HG03378 (cell line): ENCODE results near the gene STUB1.
"Not testable (repeated sequence)": the region's sequence is repeated elsewhere in the genome, so short reads cannot be mapped to it uniquely, and the experiment has no call there.

ENCODE experiments used
- ATAC-seq: cut with Tn5 transposase; IDR thresholded peaks from one replicate; pipeline ENCODE4 v1.9.1; 2021; ENCODE audit warnings: mild to moderate bottlenecking, moderate library complexity; ENCODE audit not compliant: unreplicated experiment

STUB1 gene

DNA sequence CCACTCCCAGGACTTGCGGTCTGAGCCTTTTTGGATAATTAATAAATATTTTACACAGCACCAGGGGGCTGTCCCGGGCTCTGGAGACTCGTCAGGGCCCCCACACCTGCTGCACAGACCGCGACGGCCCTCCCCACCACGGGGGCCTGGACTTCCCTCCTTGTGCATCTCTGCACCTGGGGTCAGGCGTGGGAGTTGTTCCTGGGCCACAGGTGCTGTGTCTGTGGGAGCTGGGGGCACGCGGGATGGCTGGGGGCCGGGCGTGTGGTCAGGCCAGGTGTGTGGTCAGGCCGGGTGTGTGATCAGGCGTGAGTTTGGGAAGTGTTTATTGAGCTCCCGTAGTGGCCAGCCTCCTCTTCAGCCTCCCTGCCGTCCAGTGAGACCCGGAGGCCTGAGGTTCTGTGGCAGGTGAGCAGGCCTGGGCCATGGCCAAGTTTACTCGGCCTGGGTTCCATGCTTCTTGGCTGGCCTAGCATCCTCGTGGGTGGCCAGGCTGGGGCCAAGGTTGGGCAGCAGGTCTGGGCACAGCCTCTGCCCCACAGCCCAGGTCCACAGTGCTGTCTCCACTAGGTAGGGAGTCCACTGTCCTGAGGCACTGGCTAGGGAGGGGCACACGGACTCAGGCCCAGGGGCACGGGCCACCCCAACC is 1.9 kb upstream of the STUB1 start:
- ATAC-seq: no peak

DNA sequence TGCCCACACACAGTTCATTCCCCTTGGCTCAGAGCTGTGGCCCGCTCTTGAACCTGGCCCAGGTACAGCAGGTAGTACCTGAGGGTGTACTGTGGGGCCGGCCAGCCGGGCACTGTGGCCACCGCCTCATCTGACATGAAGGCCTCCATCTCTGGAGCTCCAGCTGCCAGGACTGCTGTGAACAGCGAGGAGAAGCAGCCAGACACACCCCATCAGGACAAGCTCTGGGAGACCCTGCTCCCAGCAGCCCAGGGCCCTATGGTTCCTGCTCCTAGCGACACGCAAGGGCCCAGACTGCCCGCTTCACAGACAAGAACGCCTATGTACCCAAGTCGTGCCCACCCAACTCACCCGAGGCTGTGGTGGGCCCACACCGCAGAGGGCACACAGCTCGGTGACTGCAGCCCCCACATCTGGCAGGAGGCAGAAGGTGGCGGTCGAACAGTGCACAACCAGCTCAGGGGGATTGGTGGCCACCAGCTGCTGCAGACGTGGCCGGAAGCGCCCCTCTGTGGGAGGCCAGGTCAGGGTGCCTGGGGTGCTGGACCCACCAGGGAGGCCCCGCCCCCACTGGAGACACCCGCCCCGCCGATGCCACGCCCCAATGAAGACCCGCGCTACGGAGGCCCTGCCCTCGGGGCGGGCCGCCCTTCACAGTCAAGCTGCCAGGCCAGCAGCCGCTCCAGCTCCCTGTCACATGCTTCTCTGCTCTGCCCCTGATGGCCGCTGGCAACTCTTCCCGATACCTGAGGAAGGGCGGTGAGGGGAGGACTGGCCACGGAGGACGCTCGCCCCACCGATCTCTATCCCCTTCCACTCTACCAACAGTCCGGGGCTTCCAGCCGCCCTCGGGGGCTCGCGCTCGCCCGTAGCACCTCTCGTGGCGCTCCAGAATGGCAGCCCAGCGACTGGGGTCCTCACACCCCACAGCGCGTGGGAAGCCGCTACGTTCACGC is 1.1 kb upstream of the STUB1 start:
- no peak for ATAC-seq

DNA sequence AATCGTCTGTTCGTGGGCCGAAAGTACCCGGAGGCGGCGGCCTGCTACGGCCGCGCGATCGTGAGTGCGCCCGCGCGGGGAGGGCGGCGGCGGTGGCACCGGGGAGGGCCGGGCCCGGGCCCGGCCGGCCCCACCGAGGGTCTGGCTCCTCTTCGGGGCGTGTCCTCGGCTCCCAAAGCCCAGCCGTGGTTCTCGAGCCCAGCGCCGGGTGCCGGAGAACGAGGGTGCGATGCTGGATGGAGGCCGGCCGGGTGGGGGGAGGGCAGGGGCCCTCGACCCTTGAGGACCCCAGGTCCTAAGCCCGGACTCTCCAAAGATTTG is 375 bp downstream of the STUB1 start:
- ATAC-seq: no peak

DNA sequence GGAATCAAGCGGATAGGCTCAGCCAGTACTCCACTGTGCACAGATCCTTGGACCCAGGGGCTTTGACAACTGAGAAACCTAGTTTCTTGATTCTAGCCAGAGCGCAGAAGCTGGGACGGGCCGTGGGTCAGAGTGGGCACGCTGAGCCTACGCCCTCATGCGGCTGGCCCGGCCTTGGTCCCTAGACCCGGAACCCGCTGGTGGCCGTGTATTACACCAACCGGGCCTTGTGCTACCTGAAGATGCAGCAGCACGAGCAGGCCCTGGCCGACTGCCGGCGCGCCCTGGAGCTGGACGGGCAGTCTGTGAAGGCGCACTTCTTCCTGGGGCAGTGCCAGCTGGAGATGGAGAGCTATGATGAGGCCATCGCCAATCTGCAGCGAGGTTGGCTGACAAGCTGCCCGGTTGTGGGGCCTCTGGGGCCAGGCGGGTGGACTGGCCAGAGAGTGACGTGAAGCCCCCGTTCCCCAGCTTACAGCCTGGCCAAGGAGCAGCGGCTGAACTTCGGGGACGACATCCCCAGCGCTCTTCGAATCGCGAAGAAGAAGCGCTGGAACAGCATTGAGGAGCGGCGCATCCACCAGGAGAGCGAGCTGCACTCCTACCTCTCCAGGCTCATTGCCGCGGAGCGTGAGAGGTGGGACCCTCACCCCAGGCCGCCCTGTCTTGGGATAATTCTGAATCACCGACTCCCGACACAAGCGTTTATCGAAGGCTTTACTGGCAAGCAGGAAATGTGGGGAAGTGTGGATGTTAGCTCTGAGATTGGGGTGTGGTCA is 946 bp downstream of the STUB1 start:
- no peak for ATAC-seq

DNA sequence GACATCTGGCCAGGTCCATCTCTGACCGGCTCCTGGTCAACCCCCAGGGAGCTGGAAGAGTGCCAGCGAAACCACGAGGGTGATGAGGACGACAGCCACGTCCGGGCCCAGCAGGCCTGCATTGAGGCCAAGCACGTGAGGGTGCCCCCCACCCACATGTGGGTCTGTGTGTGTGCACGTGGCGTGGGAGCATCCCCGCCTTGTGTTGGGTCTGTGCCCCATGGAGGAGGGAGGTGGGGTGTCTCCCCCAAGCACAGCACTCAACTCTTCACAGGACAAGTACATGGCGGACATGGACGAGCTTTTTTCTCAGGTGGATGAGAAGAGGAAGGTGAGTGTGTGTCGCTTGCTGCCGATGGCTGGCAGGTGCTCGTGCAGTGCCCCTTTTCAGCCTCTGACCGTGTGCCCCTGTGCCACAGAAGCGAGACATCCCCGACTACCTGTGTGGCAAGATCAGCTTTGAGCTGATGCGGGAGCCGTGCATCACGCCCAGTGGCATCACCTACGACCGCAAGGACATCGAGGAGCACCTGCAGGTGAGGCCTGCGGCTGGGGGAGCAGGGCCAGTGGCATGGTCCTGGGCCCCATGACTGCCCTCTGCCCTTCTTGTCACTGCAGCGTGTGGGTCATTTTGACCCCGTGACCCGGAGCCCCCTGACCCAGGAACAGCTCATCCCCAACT is 1.7 kb downstream of the STUB1 start:
- ATAC-seq: no peak

DNA sequence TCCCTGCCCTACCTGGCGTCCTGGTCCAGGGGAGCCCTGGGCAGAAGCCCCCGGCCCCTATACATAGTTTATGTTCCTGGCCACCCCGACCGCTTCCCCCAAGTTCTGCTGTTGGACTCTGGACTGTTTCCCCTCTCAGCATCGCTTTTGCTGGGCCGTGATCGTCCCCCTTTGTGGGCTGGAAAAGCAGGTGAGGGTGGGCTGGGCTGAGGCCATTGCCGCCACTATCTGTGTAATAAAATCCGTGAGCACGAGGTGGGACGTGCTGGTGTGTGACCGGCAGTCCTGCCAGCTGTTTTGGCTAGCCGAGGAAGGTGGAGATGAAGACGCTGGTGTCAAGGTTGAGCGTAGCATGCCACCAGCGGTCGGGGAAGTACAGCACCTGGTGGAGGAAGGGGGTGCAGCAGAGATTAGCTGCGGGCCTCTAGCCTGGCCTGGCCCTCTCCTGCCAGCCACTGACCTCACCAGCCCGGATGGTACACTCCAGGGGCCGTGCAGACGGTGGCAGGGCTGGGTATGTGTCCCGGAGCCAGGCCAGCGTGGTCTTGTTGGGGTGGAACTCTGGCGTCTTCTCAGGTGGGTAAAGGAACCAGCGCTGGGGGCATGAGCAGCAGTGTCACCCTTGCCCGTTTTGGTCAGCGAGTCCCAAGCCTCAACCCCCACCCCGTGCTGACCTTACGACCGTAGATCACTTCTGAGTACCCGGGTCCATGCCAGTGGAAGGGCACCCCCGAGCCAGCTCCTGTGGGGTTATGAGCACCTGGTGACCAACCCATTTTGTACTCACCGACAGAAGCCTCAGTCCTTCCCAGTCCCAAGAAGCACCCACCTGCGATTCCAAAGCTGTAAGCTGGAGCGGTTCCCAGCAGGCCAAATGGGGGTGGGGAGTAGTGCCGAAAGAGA is 2.5 kb downstream of the STUB1 start:
- no peak for ATAC-seq

DNA sequence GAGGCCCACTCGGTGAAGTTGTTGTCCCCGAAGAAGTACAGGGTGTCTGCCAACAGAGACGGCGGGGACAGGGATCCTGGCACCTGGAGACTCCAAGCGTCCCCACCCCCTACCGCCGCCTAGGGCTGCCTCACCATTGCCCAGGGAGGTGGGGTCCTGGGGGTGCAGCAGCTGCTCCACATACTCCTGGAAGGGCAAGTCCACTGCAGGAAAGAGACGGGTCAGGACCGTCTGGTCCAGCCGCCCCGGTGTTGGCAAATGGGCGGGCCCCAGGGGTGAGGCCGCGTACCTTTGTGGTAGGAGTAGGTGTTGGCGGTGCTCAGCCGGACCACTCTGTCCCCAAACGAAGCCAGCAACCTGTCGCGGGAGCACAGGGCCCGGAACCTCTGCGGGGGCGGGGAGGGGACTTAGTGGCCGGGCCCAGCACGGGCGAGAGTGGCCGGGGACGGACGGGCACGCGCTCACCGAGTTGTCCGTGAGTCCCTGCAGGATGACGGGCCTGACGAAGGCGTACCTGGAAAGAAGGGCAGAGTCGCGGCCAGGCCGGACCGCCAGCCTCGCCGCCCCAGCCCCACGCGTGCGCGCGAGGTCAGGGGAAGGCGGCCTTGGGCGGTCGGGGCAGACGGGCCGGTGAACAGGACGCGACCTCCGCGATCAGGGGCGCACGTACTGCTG is 3.3 kb downstream of the STUB1 start:
- no peak for ATAC-seq

DNA sequence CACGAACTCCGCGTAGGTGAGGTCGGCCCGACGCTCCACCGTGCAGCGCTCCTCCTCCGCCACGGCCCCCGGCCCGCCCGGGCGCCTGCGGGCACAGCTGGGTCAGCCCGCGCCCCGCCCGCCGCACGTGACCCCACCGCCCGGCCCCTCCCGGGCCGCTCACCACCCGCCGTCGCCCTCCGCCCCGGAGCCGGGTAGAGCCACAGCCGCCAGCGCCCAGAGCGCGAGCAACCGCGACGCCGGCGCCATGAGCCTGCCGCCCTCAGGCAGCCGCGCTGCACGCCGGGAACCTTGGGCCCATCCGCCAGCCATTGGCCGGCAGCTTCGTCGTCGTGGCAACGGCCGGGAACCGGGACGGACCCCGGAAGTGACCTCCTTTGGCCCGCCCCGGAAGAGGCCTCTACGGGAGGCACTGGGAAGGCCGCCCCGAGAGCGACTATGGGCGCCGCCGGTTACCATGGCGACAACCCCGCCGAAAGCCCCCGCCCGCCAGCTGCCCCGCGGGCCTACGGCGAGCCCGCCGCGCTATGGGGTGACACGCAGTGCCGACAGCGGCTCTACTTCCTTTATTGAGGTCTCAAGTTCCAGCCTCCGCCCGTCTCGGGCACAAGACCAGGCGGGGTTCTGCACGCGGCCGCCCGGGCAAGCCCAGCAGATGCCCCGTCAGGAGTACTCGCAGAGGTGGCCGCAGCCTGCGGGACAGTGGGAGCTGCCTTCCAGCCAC is 4.0 kb downstream of the STUB1 start, which contains the start of gene JMJD8:
JMJD8 (minus strand) TSS at position 264 of the 724 bp plus-strand sequence; CDS start at position 249, 15 bp downstream.
- peak; percentile 66 for ATAC-seq

DNA sequence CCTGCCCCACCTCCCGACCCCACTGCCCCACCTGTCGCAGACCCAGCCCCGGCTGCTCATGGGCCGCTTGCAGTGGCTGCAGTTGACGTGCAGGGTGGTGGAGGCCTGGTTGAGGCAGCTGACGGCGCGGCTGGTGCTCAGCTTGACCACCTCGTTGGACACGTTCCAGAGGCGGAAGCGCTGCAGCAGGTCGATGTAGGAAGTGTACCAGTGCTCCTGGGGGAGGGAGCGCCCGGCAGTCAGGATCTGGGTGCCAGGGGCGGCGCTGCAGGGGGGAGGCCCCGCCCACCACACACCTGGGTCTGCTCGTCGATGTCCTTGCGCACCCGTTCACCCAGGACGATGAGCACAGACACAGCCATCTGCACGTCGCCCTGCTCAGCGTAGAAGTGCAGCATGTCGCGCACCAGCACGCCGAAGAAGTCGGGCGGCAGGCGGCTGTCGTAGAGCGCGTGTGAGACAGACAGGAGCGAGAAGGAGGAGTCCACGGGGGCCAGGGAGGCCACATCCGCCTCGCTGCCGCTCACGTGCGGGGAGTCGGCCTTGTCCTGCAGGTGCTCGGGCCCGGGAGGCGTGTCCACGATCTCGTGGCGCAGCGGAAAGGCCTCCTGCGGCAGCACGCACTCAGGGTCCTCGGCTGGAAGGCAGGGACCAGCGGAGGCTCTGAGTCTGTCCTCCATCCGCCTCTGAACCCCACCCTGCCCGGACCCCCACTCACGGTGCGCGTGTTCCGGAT is 4.9 kb downstream of the STUB1 start:
- ATAC-seq: no peak

DNA sequence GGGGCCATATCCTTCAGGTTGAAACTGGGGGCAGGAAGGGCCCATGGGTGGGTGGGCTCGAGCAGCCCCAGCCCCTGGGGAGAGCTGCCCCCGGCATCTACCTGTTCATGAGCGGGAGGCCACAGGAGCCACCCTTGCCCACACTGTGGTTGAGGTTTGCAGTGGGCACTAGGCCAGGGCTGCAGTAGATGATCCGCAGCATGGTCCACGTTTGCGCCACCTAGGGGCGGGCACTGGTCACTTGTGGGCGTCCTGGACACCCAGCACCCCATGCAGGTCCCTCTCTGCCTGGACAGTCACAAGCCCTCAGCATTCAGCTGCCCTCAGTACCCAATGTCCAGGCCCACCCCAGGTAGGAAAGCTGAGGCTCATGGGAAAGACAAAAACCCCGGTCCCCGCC is 5.8 kb downstream of the STUB1 start:
- ATAC-seq: no peak

DNA sequence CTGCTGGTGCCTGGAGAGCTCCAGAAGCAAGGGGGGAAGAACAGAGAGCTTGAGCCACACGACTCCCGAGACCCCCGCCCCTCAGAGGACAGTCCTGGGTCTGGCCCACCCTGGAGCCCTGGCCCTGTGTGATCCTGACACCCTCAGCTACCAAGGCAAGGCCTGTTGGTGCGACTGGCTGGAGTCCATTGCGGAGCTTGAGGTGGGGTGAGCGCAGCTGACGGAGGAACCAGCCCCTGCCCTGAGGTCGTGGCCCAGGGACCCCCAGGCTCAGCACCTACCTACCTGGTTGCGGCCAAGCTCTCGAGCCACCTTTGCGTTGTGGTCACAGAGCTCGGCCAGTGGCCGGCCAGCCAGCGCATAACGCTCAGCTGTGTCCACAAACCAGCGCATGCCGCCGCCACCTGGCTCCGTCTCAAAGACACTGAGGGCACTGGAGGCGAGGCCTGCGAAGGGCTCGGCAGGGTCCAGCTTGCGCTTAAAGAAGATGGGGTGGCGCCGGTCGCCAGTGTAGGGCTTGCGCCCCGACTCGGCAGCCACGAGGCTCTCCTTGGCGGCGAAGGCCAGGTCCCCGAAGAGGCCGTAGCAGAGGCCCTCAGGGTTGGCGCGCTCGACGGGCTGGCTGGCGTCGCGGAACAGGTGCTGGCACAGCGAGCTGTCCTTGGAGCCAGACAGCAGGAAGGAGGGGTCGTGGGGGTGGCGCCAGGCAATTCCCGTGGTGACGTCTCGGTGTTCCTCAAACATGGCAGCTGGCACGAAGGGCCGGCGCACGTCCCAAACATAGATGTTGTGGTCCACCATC is 6.5 kb downstream of the STUB1 start:
- no peak for ATAC-seq

DNA sequence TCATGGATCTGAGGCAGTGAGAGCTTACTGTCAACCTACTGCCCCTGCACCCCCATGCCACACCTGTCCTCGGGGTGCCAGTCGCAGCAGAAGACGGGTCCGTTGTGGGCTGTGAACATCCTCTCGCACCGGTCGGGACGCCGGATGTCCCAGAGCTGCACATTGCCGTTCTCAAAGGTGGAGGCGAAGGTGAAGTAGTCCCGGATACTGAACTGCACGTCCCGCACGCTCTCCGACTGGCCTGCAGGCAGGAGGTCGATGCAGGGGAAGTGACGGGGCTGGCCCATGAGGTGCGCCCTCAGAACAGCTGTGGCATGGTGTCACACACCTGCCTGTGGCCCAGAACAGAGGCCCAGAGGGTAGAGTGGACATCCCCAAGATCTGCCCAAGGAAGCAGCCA is 7.3 kb downstream of the STUB1 start:
- no peak for ATAC-seq

DNA sequence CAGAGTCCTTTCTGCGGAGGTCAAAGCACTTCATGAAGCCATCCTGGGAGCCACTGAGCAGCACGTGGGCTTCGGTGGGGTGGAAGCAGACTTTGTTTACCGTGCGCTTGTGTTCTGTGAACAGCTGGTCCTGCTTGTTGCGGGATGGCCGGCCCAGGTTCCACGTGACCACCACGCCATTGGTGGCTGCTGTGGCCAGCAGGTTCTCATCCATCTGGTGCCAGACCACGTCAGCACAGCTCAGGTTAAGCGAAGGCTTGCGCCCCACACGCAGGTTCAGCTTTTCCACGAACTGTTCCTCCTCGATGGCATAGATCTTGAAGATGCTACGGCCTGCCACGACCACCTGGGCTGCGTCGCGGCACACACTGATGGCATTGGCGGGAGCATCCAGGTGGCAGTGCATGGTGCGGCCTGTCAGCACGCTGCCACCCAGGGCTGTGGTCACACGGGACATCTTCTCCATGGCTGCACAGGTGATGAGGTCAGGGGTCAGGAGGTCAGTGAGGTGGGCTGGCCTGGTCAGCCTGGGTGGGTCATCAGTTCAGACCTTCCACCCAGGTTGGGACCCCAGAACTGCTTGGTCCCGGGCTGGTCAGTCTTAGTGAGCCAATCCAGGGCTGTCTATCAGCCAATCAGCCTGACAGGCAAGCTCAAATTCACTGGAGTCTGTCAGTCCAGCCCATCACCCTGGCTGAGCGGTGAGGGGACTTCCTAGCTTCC is 9.1 kb downstream of the STUB1 start:
- ATAC-seq: no peak

DNA sequence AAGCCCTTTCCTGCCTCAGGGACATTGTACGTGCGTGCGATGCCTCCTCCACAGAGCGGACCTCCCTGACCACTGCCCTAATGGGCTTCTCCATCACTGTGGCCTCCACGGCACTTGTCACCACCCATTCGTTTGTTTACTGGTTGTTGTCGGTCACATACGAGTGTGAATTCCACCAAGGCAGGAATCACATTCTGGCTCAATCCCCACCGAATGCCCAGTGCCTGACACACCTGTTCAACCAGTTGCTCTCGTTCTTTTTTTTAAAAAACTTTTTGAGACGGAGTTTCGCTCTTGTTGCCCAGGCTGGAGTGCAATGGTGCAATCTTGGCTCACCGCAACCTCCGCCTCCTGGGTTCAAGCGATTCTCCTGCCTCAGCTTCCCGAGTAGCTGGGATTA is 11.0 kb downstream of the STUB1 start:
- not testable (repeated sequence) for ATAC-seq

DNA sequence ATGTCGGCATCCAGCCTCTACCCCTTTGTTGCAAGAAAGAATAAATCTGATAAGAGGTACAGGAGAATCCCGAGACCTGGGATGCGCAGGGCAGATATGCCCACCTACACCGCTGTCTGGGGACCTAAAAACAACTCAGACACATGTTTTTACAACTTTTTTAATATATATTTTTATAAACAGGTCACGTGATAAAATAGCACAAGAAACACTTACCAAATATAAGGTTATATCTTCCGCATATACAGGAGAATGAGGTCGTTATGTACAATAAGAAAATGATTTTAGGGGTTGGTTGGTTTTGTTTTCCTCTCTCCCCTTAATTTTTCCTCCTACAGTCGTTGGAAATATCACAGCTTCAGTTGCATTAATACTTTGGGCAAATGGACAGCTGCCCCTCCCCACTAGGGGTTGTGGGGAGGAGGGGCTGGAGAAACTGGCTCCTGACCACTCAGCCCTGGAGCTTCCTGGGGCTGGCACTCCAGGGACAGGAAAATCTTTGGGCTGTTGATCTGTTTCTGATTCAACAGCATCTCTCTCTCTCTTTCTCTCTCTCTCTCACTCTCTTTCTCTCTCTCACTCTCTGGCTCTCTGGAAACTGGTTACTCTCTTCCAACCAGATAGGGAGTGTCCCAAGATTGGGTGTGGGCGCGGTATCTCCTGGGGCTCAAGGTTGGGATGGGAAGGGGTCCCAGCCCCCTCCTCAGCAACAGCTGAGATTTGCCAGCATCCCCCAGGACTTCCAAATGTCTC is 12.3 kb downstream of the STUB1 start:
- ATAC-seq: no peak

DNA sequence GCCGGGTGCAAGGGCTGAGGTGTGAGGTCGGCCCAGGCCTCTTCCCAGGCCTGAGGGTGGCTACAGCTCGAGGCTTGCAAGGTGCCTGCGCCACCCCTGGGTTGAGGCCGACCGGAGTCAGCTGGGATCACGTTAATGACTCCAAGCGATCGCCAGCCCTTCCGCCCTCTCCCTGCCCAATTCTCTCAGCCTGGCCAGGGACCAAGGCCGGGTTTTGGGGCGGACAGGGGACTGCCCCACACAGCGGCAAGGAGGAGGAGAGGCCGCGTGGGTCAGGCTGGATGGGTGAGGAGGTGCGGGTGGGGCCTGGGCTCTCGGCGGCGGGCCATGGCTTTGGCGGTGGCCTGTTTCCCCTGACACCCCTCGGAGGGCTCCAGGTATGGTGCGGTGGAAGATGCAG is 13.2 kb downstream of the STUB1 start:
- ATAC-seq: no peak
